Inferior parietal cortex (tissue), 1 donor: ENCODE measurements around the gene TBC1D4.

Experiments used
- DNase-seq: peaks from one replicate; pipeline ENCODE4 v3.0.0-alpha.2; 2016; ENCODE audit errors: extremely low spot score

Gene TBC1D4

DNA sequence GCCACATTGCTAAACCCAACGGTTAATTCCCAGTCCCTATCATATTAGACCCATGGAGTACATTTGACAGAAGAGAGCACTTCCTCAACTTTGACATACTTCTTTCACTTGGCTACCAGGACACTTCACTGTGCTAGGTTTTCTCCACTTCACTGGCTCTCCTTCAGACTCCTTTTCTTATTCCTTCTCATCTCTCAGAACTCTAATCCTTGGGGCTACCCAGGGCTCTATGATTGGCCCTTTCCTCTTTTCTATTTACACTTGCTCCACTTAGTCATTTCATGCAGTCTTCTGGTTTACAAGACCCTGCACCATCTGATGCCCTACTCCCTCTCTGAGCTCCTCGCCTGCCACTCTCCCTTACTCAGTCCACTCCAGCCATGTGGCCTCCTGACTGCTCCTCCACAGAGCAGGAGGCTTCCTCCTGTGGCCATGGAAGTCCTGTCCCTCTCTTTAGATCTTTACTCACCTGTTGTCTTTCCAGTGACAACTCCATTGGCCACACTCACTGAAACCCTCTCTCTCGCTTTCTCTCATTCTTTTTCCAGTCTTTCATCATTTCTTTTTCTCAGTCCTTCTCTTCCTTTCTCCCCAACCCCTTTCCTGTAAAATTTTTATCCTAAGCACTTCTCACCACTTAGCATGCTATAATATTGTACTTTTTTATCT, 90.4 kb downstream of the TBC1D4 start:
- DNase-seq = no peak

DNA sequence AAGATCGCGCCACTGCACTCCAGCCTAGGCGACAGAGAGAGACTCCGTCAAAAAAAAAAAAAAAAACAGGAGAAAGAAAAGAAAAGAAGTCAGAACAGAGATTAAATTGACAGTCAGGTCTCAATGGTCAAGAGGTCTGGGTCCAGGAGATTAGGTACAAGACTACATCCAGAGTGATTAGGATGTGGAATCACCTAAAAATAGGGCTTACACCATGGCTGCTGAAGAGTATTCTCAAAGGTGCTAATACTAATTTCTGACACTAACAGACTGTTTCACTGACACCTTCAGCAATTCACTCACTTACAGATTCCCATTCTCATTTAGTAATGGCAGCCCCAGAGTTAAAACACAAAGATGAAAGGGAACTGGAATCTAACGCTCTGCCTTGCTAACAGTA, 91.7 kb downstream of the TBC1D4 start:
- no peak for DNase-seq

DNA sequence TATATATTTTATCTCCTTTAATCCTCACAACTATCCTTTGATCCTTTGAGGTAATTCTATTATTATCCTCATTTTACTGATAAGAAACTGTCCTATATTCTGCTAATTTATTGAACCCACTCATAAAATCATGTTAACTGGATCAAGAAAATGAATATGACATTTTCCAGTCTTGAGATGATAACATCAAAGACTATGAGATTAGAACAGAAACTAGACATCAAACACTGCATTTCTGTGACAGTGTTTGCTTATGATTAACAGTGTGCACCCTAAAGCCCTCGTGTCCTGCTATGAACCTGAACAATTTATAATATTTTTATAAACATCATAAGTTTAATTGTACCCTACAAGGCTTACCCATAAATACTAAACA, 96.3 kb downstream of the TBC1D4 start:
- DNase-seq = no peak

- no peak for DNase-seq
Measured at GRCh38 chr13:75384879-75385707, 96.9 kb downstream of the TBC1D4 start.

GRCh38 chr13:75383064-75383715, 98.8 kb downstream of the TBC1D4 start:
- DNase-seq = no peak

GRCh38 chr13:75378301-75378700, 103.7 kb downstream of the TBC1D4 start:
- DNase-seq = no peak

DNA sequence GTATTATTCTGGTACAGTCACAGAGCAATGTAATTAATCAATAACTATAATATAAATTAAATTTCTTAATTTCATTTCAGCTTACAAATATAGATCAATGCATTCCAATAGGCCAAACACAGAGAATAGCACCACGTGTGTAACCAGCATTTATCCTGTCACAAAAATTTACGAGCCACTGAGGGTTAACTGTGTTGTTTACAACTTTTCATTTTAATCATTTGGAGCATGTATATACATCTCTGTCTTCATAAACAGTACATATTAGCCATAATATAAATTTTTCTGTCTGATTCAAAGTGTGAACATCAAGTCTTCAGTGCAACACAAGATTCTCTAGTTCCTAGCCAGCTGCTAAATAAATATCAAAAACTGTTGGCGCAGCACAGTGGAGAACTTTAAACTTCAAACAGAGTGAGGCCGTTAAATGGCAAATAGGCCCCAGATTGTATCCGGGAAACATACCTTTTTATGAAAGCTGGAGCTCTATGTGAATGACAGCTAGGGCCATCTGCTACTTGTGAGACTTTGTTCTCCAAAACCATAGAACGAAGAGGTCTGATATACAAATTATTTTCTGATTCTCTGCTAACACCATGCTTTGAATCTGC, 105.1 kb downstream of the TBC1D4 start:
- no peak for DNase-seq

- DNase-seq = no peak
Measured at GRCh38 chr13:75375329-75375728, 106.6 kb downstream of the TBC1D4 start.

DNA sequence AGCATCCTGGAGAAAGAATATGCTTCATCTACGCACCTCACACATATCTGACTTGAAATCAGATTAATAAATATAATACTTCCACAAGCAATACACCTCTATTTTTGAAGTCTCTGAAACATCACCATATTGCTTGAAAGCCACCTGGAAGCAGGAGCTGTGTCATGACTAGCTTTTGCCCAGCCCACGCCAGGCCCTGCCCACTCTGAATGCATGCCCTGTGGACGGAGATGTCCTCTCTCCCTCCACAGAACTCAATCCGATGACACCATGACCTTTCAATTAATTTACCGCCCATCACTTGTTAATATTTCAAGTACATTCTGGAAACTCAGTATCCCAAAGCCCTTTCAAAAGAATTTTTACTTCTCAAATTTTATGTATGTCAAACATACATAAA, 108.0 kb downstream of the TBC1D4 start:
- DNase-seq = no peak

DNA sequence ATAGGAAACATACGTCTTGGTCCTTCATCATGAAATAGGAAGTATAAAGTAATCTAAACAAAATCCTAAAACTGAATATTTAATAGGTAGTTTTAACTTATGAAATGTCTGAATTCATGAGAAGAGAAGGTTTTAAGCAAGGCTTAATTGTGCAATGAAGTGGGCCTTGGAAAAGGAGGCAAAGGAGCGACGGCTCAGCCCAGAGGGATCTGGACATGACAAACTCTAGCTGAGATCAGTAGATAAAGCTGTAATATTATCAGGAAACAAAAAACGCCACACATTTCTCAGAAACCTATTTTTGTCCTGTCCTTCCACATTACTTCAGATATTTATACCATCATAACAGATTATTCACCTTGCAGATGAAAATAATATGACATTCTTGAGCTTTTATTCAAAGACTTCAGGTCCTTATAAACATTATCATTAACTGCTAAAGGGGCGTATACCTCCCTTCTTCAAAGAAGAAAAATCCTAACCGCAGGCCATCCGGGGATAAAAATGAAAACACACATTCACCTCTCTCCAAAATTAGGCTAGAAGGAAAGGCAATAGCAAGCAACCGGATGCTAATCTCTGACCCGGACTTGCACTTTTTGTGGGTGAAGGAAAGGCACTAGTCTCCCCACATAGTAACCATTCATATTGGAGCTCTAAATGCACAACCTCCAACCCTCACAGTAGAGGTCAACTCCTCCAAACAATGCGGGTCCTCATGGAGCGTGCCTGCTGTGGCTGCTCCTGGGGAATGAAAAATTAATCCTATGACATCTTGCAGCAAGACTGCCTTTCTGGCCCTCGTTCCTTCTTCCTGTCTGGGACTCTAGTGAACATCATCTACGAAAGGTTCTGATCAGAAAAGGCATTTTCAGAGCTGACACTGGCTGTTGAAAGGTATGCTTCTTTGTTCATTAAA, 108.8 kb downstream of the TBC1D4 start:
- no peak for DNase-seq

GRCh38 chr13:75372517-75372916, 109.5 kb downstream of the TBC1D4 start:
- DNase-seq = peak; percentile 71

- DNase-seq = no peak
Measured at GRCh38 chr13:75371203-75371602, 110.8 kb downstream of the TBC1D4 start.

DNA sequence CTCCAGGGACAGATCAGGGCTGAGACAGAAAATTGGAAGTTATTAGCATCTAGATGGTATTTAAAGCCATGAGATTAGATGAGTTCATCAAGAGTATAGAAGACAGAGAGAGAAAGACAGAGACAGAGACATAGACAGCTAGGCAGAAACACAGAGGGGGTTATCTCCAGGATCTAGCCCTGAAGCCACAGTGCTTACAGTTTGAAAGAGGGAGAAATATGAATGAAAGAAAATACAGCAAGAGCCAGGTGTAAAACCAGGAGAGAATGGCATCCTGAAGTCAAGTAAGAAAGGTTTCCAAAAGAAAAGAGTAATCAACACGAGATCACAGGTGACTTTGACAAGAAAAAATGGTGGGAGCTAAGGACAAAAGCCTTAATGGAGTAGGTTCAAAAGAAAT, 111.2 kb downstream of the TBC1D4 start:
- no peak for DNase-seq

GRCh38 chr13:75369981-75370380, 112.0 kb downstream of the TBC1D4 start:
- no peak for DNase-seq

DNA sequence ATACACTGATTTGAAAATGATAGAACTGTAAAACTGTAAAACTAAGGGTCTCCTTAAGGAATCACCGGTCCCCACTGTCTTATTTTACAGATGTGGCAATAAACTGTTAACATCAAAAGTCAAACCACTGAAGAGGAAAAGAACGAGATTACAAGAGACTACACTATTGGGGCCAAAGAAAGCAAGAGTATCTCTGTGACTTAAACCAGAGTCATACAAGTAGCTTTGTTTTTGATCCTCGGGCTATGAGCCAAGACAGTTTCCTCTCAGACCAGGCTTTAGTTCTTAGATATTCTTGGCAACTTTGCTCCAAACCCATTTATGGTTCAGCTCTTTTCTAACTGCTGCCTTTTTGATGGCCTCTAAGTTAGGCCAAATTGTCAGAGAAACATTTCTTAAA, 113.8 kb downstream of the TBC1D4 start:
- DNase-seq = no peak

DNA sequence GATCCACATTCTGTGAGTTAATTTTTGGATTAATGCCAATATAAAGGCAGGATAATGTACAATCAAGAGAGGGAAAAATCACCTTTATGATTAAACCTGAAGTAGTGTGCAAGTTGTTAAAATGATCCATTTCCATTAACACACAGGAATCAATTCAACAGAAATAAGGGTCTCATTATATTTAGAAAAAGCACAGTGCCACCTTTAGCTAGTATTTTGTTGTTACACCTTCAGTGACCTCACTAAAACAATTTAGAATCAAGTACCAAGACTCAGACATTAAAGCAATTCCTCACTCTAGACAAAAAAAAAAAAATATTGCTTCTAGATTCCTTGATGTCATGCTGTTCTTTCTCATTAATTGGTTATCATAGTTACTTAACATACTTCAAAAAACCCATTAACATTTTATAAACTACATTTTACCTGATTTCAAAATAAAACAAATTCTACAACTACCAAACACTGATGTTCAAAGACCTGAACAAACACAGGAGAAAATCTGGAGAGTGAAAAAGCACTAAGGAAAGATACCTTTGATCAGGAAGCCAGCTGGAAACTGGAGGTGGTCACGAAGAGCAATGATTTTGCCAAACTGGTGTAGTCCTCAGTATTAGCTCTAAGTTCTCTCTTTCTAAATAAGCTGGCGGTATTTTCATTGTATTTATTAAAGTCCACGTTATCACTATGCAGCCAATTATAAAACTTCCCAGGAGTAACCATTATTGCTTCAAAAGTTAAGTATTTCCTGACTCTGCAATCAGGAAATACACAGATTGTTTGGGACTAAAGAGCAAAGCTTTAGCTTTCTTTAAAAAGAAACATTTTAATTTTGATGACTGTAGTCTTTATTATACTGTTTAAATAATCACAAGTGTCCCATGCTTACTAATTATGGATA, 115.3 kb downstream of the TBC1D4 start:
- no peak for DNase-seq

DNA sequence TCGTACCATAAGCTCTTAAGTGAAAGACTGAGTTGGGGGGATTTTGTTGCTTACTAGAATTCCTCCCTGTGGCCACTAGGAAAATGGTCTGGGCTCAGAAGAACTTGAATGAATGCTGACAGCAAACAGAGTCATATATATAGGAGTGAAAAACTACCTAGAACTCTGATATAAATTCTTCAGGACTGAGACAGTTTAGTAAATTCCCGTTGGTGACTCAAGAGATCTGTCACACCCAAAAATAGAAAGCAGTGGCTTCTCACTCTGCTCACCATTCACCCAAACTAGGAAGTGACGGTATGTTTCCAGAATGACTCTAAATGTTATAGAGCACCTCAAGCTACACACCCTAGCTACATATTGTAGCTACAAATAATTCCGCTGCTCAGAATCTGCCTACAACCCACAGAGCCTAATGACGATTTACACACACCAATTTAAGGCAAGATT, 116.2 kb downstream of the TBC1D4 start:
- DNase-seq = no peak

DNA sequence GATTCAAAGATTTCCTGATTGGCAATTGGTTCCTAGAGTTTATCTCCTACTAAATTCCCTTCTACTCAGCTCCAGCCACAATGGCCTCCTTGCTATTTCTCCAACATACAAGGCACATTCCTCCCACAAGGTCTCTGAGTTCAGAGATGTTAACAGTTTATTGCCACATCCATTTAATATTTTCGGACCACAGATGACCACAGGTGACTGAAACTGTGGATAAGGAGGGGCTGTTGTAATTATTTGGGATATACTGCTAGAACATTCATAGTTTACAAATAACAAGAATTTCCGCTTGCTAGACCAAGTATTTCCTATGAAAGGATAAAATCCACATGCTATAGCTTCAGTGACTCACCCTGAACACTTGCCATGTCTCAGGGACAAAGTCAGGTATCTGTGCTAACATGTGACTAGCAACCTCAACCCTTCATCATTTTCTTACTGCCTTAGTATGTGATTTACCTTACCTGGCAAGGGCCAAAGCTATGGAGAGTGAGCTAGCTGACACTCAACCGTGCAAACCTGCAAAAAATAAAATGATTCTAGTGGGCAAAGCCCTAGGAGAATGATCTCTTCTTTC, 117.7 kb downstream of the TBC1D4 start:
- no peak for DNase-seq

DNA sequence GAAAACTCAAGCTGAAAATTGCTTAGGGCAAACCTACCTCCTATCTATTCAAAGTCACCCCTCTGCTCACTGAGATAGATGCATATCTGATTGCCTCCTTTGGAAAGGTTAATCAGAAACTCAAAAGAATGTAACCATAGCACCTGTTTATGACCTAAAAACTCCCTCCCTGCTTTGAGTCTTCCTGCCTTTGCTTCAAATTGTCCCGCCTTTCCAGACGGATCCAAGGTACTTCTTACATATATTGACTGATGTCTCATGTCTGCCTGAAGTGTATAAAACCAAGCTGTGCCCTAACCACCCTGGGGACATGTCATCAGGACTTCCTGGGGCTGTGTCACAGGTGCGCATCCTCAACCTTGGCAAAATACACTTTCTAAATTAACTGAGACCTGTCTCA, 118.6 kb downstream of the TBC1D4 start:
- DNase-seq = no peak

- no peak for DNase-seq
Measured at GRCh38 chr13:75362026-75362425, 119.9 kb downstream of the TBC1D4 start.
